Measurements from ENCODE around the gene CTBP2.

DNA sequence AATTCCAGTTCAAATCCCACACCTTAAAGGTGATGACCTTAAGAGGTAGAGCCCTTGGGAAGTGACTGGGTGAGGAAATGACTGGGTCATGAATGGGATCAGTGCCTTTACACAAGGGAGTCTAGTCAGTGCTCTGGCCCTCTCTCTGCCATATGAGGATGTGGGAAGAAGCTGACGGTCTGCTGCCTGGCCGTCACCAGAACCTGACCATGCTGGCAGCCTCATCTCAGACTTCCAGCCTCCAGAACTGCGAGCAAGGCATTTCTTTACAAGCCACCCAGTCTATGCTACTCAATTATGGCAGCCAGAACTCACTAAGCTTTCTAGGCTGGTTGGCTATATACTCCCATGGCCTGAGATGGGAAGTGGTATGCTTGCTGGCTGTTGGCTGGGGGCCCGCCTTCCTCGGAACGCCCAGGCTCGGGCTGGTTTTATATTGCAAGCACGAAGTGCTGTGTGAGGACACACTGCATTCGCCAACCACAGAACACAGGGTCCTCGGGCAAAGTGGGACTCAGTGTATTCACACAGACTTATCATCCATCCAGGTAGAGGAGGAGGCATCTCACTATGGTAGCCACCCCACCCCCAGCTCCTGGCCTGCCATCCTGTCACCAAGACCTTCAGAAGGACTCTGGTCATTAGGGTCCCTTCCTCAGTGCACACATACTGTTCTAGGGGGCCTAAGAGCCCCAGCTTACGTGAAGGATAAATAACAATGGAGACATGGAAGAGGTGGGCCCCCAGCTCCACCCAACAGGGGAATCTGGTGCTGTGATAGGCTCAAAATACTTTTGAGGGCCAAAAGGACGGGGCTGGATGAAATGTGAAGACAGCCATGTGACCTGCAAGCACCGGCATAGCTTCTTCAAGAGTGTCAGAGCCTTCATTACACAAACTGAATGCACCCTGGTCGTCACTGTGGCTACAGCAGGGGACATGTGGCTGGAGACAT is 169.4 kb downstream of the CTBP2 start:
- TF ChIP-seq CTCF (optimal IDR thresholded peaks at IDR 0.05 in 1 of 3, IDR thresholded peaks at IDR 0.05 in 1 of 3, conservative IDR thresholded peaks at IDR 0.05 in 1 of 3; ENCODE audit: extremely low read depth in 1 of 3, insufficient read depth in 2 of 3, low read length in 3 of 3) (no peak), EZH2 (IDR thresholded peaks at IDR 0.05; ENCODE audit: low read length) (no peak)

Data from keratinocyte (primary cell).